ENCODE data around the gene JPH3. TPM values are rescaled to one million over a fixed set of nuclear protein-coding genes. Genes with fewer than 3 reads are reported as not detected.

JPH3 gene
- total RNA-seq, 1 donor from 2014 or later, result 0.29 TPM

GRCh38 chr16:87558682-87559081, 43.6 kb upstream of the JPH3 start:
- DNase-seq (no peak), ATAC-seq (no peak)
- no peaks in the 10 kb centered on the region for H3K36me3 ChIP-seq
- no peak overlapping the region for H3K4me3 ChIP-seq
- H3K27me3 ChIP-seq, result no peaks in the 10 kb centered on the region
- no peak overlapping the region for H3K27ac ChIP-seq
- intact Hi-C loops (cut with DNase I), result no loop called here
- TF ChIP-seq, protein P1, sequence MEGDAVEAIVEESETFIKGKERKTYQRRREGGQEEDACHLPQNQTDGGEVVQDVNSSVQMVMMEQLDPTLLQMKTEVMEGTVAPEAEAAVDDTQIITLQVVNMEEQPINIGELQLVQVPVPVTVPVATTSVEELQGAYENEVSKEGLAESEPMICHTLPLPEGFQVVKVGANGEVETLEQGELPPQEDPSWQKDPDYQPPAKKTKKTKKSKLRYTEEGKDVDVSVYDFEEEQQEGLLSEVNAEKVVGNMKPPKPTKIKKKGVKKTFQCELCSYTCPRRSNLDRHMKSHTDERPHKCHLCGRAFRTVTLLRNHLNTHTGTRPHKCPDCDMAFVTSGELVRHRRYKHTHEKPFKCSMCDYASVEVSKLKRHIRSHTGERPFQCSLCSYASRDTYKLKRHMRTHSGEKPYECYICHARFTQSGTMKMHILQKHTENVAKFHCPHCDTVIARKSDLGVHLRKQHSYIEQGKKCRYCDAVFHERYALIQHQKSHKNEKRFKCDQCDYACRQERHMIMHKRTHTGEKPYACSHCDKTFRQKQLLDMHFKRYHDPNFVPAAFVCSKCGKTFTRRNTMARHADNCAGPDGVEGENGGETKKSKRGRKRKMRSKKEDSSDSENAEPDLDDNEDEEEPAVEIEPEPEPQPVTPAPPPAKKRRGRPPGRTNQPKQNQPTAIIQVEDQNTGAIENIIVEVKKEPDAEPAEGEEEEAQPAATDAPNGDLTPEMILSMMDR (IDR thresholded peaks at IDR 0.05), result no peak
- H3K9me3 ChIP-seq, result no peaks in the 10 kb centered on the region
- peaks cover 8% of the 10 kb centered on the region for H3K4me1 ChIP-seq

- no peak for ATAC-seq
- Histone ChIP-seq H3K4me3 (no peak overlapping the region), H3K4me1 (peaks cover 6% of the 10 kb centered on the region), H3K36me3 (no peaks in the 10 kb centered on the region), H3K27me3 (no peaks in the 10 kb centered on the region), H3K27ac (no peak overlapping the region), H3K9me3 (no peaks in the 10 kb centered on the region)
- DNase-seq, result no peak
- intact Hi-C loops (cut with DNase I), result no loop called here
- TF ChIP-seq, protein P1 (IDR thresholded peaks at IDR 0.05), result no peak
Measured at GRCh38 chr16:87559945-87560344, 42.4 kb upstream of the JPH3 start.

DNA sequence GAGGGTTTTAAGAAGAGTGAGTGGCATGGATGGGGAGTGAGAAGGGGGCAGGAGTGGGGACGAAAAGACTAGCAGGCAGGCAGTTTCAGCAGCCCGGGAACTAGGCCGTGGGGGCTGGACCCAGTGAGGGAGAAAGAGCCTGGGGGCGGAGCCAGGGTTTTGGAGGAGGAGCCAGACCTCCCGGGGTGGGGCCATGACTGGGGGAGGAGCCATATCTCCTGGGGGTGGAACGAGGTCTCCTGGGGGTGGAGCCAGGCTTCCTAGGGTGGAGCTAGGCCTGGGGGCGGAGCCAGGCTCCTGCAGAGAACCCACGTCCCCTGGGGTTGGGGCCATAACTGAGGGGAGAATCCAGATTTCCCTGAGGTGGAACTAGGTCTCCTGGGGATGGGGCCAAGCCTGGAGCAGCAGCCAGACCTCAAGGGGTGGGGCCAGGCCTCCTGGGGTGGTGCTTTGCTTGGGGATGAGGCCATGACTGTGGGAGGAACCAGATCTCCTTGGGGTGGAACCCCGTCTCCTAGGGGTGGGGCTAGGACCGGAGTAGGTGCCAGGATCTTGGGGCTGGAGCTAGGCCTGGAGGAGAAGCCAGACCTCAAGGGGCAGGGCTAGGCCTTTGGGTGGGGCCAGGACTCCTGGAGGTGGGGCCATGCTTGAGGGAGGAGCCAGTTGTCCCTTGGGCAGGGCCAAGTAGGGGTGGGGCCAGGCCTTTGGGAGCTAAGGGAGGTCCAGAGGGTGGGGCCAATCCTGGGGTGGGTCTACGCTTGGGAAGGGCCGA, 41.7 kb upstream of the JPH3 start:
- ATAC-seq (peak; percentile 62), DNase-seq (peak; percentile 69)
- intact Hi-C loops (cut with DNase I), result no loop called here
- no peaks in the 10 kb centered on the region for H3K27me3 ChIP-seq
- no peak overlapping the region for H3K27ac ChIP-seq
- H3K9me3 ChIP-seq, result no peaks in the 10 kb centered on the region
- H3K4me1 ChIP-seq, result no peaks in the 10 kb centered on the region
- H3K4me3 ChIP-seq, result no peak overlapping the region
- no peaks in the 10 kb centered on the region for H3K36me3 ChIP-seq
- TF ChIP-seq, protein P1 (IDR thresholded peaks at IDR 0.05), result no peak

DNA sequence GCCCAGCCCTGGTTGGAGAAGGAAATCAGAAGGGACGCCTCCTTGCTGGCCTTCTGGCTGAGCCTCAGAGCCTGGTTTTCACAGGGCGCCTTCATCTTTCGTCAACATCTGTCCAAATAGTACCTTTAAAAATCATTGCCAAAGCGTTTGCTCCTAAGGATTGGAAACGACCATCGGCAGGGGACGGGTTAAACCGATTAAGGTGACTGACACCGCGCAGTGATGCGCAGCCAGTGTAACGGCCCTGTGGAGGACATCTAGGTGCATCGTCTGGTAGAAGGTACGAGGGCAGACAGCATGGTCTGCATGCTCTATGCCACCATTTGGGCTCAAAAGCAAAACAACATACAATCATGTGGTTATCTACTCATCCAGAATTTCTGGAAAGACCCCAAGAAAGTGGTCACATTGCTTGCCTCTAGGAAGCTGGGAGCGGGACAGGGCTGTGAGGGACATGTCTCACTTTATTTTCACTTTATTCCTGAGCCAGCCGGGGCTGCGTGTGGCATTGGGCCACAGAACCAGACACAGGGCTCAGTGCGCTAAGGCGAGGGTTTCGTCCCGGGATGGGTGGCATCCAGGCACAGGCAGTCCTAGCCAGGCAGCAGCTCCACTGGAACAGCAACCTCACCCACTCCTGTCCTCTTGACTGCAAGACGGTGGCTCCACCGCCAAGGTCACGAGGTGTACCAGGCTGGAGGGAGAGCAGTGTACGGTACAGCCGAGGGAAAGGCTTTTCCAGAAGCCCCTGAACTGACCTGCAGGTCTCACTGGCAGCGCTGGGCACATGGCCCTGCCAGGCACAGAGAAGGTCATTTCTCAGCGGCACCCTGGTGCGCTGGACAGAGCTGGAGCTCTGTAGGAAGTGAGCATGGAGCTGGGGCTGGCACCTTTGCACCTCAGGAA, 40.9 kb upstream of the JPH3 start:
- no peaks in the 10 kb centered on the region for H3K36me3 ChIP-seq
- intact Hi-C loops (cut with DNase I), result no loop called here
- no peak overlapping the region for H3K27ac ChIP-seq
- H3K4me3 ChIP-seq, result no peak overlapping the region
- TF ChIP-seq, protein P1 (IDR thresholded peaks at IDR 0.05), result no peak
- no peaks in the 10 kb centered on the region for H3K9me3 ChIP-seq
- no peaks in the 10 kb centered on the region for H3K27me3 ChIP-seq
- ATAC-seq (no peak), DNase-seq (no peak)
- H3K4me1 ChIP-seq, result no peaks in the 10 kb centered on the region

GRCh38 chr16:87562201-87562600, 40.1 kb upstream of the JPH3 start:
- H3K4me3 ChIP-seq, result no peak overlapping the region
- no peaks in the 10 kb centered on the region for H3K27me3 ChIP-seq
- no peaks in the 10 kb centered on the region for H3K9me3 ChIP-seq
- DNase-seq, result no peak
- H3K36me3 ChIP-seq, result no peaks in the 10 kb centered on the region
- intact Hi-C loops (cut with DNase I), result no loop called here
- no peaks in the 10 kb centered on the region for H3K4me1 ChIP-seq
- no peak overlapping the region for H3K27ac ChIP-seq
- TF ChIP-seq, protein P1 (IDR thresholded peaks at IDR 0.05), result no peak
- no peak for ATAC-seq
